CD4-positive, alpha-beta T cell treated with Interleukin-21 for 1 hour (primary cell): ENCODE measurements around the gene LANCL2.
"Not testable (repeated sequence)": the region's sequence is repeated elsewhere in the genome, so short reads cannot be mapped to it uniquely, and the experiment has no call there.

Experiments
- DNase-seq: peaks from one replicate; pipeline ENCODE4 v3.0.0-alpha.2; 2020

The LANCL2 gene, protein sequence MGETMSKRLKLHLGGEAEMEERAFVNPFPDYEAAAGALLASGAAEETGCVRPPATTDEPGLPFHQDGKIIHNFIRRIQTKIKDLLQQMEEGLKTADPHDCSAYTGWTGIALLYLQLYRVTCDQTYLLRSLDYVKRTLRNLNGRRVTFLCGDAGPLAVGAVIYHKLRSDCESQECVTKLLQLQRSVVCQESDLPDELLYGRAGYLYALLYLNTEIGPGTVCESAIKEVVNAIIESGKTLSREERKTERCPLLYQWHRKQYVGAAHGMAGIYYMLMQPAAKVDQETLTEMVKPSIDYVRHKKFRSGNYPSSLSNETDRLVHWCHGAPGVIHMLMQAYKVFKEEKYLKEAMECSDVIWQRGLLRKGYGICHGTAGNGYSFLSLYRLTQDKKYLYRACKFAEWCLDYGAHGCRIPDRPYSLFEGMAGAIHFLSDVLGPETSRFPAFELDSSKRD

DNA sequence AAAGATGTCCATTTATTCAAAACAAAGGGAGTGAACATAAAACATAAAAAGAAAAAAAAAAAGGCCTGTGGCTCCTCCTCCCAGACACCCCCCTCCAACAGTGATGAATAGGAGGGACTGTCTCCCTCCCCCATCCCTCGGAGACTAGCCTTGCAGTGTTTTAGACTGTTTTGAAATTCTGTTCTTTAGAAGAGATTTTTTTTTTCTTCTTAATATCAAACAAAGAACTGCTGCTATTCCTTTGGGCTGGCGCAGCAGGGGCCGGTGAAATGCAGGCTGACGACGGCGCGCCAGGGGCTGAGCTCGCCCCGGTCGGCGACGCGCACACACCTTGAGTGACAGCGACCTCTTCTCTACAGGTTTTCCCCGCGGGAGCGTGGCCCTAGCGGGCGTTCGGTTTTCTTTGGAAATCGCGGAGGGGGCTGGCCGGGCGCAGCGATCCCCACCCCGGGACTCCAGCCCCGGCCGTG is at the start of gene LANCL2:
LANCL2 (plus strand) TSS at position 133 of the 470 bp plus-strand sequence. CDS start 689 bp downstream, outside the sequence.
- no peak for DNase-seq

DNA sequence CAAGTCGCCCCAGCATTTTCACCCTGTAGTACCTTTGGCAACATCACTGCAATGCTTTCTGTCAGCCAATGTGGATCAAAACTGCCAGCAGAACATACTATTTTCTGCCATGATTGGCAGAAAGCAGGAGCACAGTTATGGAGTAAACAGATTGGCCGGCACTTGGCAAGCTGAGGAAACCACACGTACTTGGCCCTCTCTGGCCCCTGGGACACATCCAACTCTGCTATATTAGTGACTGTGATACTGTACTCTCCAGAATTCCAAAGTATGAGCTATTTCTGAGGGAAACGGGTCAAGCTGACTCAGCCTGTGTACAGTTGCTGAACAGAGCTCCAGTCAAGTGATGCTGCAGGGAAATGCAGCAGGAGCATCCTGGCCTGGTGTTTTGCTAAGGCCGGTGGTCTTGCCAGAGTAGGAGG is 39.8 kb upstream of the LANCL2 start:
- DNase-seq, result no peak

DNA sequence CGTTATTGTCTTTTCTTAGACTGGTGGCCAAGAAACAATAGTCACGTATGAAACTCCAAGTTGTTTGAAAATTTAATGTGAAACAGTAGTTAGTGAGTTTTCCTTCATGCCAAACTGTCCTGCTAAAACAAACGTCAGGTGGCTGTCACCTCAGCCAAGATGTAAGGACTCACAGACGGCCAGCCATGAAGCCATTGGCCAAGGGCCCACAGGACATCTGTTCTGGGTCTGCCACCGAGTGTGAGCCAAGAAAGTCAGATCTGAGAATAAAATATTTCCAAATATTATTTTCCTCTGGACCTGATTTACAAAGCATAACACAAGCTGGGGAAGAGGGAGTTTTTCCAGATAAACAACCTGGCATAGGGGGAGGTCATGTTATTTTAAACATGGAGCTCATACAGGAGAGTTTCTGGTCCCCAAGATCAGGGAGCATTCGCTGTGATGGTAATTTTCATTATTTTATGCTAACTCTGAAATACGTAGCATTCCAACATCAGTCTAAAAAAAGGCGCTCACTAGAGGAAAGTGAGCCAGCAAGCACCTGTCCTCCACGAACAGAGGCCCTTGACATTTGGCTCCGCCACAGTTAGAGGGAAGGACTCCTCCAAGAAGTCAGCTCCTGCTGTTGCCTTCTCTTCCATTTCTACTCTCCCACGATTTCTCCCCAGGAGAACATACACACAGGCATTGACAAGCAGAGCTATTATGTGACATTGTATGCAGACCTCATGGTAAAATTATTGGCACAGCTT is 38.9 kb upstream of the LANCL2 start:
- DNase-seq, result no peak

DNA sequence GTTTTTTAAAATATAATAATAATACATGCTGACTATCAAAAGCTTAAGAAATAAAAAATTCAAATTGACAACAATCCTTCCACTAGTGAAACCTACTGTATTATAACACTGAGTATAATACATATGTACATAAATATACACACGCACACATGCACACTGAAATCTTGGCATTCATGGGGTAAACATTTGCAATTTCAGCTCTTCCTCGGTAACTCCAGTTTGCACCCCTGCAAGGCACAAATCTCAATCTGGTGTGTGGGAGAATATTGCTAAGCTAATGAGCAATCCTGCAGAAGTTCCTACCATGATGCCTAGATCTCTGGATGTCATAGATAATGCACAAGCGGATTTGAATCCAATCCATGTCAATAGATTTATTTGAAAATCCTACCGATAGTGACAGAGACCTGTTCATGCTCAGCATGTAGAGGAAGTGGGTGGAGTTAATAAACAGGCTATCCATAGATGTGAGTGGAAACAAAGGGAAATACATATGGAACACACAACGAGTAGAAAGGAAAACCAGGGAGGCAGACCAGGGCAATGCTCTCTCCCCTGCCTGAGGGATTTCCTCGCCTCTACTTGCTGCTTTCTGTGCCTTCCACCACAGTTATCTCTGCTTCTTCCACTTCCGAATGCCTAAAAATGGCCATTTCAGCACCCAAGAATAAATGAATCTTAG is 38.1 kb upstream of the LANCL2 start:
- DNase-seq, result no peak

DNA sequence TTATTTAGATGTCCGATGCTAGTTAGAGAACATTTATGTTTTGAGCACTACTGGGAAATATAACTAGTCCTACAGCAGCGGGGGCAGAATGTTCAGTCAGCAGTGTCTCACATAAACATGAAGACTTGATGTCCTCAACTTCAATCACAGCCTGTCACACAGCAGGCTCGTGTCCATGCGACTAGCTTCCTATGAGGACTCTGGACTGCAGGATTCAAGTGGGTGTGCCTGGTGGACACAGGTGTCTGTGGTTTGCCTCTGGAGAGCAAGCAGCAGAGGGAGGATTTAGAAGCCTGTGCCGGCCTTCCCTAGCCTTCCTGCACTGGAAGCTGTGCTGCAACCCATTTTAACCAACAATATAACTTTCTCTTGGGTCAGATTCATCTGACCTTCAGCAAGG is 30.0 kb upstream of the LANCL2 start:
- no peak for DNase-seq

DNA sequence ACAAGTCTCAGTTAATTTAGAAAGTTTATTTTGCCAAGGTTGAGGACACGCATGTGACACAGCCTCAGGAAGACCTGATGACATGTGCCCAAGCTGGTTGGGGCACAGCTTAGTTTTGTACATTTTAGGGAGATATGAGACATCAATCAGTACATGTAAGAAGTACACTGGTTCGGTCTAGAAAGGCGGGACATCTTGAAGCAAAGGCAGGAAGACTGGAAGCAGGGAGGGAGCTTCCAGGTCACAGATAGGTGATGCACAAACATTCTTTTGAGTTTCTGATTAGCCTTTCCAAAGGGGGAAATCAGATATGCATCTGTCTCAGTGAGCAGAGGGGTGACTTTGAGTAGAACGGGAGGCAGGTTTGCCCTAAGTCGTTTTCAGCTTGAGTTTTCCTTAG is 29.4 kb upstream of the LANCL2 start:
- no peak for DNase-seq

DNA sequence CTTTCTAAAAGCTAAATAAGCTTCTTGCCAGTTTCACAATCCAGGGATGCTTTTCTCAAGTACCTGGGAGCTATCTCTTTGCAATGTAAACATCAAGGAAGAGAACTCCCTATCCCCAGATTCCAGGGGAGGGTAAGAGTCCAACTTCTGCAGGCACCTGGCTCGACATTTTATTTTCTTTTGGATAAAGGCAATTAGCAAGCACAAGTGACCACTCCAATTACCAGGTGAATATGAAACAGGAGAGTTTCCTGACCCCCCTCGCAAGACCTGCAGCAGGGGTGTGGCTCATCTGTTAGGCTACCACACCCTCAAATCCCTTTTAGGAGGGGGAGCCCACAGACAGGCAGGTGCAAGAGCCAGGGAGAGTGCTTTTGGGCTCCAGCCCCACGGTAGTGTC is 28.6 kb upstream of the LANCL2 start:
- DNase-seq, result no peak

DNA sequence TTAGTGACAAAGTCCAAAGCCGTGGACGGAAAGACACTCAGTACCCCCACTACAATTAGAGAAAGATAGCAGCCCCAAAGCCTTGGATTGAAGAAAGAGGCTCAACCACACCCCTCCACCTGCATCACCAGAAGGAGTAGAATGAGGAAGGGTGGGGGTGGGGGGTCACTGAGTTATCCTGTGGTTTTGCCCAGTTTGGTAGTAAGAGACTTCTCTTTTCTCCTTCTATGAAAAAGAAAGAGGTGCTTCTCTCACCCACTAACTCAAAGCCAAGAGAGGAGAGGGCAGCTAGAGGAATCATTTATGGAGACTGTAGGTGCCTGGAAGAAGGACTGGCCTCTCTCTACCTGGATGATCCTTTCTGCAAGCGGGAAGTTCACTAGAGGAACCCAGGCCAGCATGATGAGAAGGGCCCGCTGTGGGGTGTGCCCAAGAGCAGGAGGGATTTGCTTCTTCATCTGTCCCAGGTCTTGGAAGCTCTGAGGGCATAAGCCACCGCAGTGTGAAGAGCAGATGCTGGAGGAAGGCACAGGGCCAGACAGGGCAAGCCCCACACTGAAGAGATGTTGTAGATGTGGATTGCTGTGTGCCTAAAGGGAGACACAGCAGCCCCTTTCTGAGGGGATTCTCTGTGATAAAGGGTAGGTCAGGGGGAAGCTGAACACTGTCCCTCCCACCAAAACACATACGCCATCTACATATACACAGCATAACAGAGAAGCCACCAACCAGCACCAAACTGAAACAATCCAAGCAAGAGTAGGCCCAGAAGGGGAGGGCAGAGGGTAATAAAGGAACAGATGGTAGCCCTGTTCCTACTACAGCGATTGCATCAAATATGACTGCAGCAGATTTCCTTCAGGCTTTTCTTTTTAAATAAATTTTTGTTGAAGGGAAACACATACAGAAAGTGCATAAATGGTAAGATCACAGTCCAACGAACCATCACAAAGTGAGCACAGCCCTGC is 25.8 kb upstream of the LANCL2 start:
- no peak for DNase-seq

DNA sequence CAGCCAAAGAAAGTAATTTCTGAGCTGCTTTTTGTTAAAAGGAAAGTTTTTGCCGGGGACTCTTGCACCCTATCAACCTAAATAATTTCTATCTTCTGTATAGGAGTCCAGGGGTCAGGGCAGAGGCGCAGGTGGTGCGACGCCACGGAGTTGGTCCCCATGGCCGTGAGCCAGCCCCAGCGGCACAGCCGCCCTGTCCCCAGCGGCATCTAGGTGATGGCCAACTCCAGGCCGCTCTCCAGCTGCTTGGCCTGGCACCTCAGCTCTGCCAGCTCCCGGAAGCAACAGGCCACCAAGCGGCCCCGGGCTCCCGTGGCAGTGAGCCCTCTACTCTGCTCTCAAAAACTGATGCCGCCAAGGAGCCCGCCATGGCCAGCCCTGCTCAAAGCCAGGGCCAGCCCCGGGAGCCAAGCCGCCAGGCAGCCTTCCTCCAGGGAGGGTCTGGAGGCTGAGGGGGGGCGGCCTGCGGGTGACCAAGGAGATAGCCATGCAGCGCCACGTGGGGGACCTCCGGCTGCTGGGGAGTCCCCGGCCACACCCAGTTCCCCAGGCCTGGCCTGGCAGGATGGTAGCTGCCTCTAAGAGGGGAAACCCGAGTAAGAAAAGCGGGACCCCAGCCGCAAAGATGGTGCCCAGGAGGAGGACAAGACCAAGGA is 22.8 kb upstream of the LANCL2 start:
- DNase-seq, result no peak

DNA sequence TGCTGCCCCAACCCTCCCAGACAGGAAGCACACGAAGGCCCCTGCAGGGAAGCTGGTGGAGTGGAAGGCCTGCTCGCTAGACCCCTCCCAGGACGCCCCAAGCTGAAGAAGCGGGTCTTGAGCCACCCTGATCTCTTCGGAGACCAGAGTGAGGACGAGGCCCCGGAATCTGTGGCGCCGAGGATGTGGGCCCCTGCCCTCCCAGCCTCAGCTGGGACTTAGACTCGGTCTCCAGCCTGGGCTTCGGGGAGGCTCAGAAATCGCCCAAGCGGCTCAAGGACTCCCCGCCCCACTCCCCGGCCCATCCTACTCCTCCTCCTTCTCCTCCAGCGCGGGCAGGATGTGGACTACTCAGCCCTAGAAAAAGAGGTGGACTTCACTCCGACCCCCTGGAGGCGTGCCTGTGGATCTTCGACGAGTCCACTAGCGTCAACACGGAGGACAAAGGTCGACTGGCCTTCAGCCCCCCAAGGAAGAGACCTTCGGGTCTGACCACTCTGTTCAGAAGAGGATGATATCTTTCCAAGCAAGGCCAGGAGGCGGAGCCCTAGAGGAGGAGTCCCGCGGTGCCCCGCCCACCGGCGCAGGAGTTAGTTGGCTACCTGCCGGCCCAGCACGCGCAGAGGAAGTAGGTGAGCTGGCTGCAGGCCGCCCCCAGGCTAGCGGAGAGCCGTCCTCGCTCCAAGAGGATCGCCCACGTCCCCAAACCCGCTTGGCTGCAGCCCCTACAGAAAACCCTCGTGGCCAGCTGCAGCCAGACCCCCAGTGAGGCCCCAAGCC is 21.9 kb upstream of the LANCL2 start:
- no peak for DNase-seq

DNA sequence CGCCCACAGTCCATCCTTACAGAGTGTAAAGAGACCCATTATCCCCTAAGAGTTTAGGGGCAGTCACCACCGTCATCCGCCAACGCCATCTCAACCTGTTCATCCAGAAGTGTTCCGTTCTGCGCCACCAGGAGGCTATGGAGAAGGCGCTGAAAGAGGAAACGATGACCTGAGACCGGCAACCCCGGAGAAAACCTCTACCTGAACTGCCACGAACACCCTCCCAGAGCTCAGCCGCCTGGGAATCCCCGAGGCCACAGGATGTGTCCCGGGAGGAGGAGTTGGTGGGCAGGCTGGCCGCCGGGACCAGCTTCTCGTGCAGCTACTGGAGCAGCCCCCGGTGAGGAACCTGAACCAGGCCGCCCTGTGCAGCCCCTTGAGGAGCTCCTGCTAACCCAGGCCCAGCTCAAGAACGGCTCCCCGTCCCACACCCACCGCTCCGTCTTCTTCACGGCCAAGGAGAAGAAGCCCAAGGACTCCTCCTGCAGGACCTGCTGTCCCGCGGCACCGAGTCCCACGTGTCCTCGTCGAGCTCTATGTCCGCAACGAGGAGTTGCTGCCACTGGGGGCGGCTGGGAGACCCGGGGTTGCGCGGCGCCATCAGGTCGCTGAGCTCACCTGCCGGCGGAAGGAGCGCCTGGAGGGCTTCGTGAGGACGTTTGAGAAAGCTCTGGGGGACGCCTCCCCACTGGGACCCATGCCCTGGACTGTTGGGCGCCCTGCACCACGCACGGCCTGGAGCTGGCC is 21.1 kb upstream of the LANCL2 start:
- DNase-seq, result no peak

DNA sequence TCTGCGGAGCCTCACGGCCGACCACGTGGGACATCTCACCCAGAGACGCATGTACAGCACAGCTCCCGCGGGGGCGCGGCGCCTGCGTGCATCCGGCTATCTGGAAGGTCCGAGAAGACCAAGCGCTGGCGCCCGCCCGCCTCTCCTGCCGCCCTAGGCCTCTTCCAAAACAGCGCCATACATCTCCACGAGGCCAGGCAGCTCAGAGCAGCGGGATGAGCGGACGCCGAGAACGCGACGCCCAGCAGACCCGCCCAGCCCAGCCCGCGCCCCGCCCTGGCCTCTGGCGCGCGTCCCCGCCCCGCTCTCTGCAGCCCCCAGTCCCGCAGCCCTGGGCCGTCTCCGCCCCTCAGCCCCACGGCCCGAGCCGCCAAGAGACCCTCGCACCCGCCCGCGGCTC is 20.3 kb upstream of the LANCL2 start:
- no peak for DNase-seq

DNA sequence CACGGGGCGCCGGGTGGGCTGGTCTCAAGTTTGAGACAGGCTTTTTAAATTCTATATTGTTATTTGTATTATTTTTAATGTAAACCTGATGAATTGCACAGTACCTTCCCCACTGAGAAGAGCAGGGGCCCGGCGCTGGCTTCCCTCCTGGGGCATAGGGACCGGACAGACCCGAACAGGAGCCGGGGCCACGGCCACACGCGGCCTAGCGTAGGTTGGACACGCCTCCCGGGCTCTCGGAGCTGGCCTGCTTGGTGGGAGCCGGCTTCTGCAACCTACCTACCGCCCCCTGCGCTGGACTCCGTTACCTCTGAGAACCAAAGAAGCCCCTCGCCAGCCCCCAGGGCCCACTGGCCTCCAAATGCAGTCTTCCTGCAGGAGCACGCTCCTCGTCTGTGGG is 19.8 kb upstream of the LANCL2 start:
- DNase-seq, result no peak

DNA sequence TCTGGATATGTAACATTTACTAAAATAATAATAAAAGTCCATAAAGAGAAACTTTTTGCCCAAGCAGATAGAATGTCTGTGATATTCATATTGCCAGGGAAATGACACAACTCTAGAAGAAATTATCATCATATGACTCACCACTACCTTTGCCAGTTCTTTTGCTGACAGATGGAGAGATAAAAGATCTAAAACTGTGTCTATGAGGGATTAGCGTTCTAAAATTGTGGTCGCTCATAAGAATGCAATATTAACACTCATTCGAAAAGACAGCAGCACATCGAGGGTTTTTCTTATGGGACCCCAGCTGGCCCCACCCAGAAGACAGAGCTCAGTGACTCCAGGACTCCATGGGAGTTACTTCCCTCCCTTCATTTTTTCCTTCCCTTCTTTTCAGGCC is 16.6 kb upstream of the LANCL2 start:
- no peak for DNase-seq

DNA sequence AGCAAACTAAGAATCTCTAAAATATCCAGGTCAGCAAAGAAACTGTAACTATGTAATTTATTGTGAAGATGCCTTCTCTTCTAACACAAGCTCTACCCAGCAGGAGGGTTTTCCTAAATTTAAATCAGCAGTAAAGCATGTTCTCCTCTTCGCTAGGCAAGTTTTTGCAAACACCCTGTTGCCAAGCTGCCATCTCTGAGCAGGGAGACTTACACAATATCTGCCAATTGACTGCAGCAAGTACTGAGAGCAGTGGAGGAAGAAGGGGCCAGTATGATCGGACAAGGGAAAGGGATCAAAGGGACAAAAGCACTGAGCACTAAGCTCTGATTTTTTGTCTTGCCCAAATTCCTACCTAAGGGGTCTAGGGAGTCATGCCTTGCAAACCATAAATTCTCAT is 16.0 kb upstream of the LANCL2 start:
- no peak for DNase-seq

DNA sequence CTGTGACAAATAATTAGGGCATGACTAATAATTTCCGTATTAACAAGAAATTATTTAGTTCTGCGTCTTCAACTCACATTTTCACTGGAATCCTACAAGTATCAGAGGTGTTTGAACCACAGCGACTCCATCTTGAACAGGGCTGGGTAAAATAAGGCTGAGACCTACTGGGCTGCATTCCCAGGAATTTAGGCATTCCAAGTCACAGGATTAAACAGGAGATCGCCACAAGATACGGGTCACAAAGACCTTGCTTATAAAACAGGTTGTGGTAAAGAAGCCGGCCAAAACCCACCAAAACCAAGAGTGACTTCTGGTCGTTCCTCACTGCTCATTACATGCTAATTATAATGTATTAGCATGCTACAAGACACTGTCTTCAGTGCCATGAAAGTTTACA is 14.9 kb upstream of the LANCL2 start:
- no peak for DNase-seq

DNA sequence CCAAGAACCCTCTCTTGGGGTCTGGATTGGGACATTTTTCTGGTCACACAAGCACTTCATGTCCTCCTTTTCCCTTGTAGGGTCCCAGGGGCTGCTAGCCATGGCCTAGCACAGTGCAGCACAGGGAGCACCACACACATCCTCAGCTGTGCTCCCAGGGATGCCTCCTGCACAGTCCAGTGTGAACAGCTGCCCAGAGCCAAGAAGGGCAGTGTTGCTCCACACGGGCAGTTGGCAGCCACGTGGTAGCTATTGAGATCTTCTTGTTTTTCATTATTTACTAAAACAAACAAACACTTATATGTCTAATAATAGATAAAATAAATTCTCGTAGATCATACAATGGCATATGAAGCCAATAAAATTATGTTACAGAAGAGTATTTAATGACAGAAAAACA is 13.9 kb upstream of the LANCL2 start:
- DNase-seq, result no peak

DNA sequence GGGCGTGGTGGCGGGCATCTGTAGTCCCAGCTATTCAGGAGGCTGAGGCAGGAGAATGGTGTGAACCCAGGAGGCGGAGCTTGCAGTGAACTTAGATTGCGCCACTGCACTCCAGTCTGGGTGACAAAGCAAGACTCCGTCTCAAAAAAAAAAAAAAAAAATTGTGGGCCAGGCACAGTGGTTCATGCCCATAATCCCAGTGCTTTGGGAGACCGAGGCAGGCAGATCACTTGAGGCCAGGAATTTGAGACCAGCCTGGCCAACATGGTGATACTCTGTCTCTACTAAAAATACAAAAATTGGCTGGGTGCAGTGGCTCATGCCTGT is 12.2 kb upstream of the LANCL2 start:
- not testable (repeated sequence) for DNase-seq

DNA sequence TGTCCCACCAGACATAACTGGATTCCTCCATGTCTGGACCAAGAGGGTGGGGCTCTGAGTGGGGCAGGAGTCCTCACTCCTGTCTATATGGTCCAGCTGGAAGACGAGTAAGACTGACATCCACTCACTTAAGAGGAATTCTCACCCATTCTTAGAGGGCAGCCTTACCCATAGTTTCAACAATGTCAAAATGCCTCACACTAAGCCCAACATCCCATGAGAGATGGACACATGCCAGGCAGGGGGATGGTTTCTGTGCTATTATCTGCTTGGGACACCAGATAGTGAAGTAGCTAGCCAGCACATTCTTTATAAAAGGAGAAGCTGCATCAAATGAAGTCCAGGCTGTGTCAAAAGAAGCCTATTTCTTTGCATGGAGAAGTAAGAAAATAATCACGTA is 4.7 kb upstream of the LANCL2 start:
- DNase-seq, result no peak

DNA sequence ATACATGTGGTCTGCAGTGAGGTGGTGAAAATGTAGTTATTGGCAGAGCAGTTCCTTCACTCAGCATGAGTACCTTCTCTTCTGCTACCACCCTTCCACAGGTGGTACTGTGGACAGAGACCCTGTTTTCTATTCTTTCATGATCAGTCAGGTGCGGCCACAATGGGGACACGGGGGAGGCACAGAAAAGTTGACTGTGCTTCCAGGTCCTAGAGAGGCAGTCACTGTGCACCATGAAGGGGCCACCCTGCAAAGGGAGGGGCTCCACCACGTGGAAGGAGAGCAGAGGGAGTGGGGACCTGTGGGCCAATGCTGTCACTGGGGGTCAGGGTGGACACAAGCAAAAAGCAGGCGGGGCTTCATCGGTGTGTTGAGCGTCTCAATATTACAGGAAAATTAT is 3.6 kb upstream of the LANCL2 start:
- no peak for DNase-seq
